Kidney glomerular epithelial cell (primary cell): ENCODE measurements around the gene HLA-A.
A peak's percentile ranks its signal among the peaks of the same experiment; 100 is the strongest.
"Not testable (repeated sequence)": the region's sequence is repeated elsewhere in the genome, so short reads cannot be mapped to it uniquely, and the experiment has no call there.

Experiments
- DNase-seq: peaks from one replicate; lab custom pipeline; 2025; lab: John Stamatoyannopoulos, UW

HLA-A gene

GRCh38 chr6:29961966-29962365 is 19.6 kb downstream of the HLA-A start:
- no peak for DNase-seq

DNA sequence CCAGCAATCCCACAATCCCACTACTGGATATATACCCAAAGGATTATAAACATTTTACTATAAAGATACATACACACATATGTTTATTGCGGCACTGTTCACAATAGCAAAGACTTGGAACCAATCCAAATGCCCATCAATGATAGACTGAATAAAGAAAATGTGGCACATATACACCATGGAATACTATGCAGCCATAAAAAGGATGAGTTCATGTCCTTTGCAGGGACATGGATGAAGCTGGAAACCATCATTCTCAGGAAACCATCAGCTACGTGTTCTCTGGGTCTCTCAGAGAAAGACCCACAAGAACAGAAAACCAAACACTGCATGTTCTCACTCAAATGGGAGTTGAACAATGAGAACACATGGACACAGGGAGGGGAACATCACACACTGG is 21.4 kb downstream of the HLA-A start:
- DNase-seq, result not testable (repeated sequence)

GRCh38 chr6:29964518-29964886 is 22.2 kb downstream of the HLA-A start:
- DNase-seq, result no peak

DNA sequence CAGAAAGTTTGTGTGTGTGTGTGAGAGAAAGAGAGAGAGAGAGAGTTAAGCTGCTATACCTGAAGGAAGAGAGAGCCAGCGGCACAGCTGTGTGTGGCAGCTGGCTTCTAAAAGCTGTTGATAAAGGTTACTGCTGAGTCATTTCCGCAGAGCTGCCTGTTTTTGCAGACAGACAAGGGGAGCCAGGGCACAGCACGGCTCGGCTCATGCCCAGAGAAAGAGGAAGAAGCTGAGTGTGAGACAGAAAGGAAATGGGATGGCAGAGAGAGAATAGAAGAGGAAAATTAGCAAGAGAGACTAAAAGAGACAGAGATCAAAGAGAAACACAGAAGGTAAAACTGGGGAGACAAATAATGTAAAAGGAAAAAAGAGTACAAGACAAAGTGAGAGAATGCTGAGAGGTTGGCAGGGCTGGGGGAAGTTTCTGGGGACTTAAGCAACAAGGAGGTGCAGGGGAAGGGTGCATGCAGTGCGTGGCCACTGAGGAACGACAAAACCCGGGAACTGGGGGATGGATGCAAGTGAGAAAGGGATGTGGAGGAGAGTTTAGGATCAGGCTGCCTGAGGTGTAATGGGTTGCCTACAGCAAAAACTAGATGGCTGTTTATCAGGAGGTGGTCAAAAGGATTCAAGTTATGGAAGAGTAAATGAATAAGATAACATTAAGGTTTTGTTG is 22.7 kb downstream of the HLA-A start:
- DNase-seq, result peak; percentile 71

- no peak for DNase-seq
Observed at GRCh38 chr6:29965563-29965872, 23.2 kb downstream of the HLA-A start.

- DNase-seq, result peak; percentile 81
Observed at GRCh38 chr6:29965873-29966601, 23.7 kb downstream of the HLA-A start.

GRCh38 chr6:29967379-29968010 is 25.2 kb downstream of the HLA-A start:
- no peak for DNase-seq

- DNase-seq, result peak; percentile 60
Observed at GRCh38 chr6:29968130-29968529, 25.8 kb downstream of the HLA-A start.

DNA sequence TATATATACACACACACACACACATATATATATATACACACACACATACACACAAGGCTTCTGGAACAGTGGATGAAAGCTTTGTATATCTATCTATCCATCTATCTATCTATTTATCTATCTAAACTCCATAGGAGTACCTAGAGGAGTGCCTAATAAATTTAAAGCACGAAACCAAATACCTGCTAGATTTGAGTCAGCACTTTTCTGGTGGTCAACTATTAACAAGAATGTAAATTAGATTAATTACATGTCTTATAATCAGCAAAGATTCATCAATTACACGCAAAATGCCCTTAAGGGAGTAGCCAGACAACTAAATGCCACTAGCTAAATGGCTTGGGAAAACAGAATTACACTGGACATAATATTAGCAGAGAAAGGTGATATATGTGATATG is 26.6 kb downstream of the HLA-A start:
- DNase-seq, result no peak

DNA sequence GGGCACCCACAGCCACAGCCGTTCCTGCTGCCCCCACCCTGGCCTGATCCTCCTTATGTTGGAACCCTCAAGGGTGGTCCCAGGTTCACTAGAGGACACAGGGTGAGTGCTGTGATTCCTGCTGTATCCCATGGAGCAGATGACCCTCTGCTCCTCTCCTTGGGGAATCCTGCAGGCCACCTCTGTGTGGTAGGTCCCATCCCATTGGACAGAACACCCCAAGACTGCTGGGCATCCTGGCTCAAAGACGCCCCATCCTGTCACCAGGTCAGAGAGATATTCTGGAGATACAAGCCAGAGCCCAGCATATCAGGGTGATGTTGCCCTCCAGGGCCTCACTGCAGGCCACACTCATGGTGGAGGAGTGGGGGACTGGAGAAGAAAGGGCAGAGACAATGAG is 28.4 kb downstream of the HLA-A start:
- DNase-seq, result no peak

DNA sequence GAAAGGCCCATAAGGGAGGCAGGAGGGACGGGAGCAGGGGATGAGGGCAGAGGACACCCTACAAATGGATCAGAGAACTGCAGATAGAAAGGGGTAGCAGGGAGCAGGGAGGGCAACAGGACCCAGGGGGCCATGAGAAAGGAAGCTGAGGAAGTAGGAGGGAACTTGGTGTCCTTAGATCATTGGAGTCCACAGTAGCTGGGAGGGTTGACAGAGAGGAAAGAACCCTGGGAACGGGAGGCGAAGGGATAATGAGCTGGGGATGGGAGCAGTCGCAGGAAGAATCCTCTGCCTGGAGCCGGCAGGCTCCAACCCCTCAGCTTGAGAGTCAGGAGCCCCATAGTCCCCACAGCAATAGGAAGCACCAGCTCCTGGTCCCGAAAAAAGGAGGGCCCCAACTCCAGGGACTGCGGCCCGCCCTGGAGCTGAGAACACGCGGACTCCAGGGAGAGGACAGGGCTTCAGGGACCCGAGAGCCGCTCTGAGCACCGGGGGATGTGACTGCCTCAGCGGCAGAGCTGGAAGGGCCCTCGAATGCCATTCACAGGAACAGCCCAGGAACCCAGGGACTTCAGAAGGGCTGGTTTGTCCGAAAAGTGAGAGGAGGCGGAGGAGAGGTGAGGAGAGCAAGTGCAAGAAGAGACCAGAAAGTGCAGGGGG is 32.7 kb downstream of the HLA-A start:
- DNase-seq, result no peak

GRCh38 chr6:29975561-29975907 is 33.2 kb downstream of the HLA-A start:
- no peak for DNase-seq

DNA sequence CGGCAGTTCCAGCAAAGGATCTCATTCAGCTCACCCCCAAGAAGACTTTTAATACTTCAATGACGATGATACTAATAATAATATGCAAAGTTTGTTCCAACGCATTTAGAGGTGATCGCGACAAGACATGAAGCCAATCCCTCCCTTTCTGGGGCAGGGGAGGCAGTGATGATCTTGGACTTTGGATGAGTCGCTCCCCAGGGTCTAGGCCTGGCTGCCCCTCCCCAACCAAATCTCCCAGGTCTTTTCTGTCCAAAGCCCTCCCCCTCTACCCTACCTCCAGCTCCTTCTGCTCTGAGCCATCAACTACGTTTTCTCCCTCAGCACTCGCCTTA is 33.9 kb downstream of the HLA-A start:
- no peak for DNase-seq

DNA sequence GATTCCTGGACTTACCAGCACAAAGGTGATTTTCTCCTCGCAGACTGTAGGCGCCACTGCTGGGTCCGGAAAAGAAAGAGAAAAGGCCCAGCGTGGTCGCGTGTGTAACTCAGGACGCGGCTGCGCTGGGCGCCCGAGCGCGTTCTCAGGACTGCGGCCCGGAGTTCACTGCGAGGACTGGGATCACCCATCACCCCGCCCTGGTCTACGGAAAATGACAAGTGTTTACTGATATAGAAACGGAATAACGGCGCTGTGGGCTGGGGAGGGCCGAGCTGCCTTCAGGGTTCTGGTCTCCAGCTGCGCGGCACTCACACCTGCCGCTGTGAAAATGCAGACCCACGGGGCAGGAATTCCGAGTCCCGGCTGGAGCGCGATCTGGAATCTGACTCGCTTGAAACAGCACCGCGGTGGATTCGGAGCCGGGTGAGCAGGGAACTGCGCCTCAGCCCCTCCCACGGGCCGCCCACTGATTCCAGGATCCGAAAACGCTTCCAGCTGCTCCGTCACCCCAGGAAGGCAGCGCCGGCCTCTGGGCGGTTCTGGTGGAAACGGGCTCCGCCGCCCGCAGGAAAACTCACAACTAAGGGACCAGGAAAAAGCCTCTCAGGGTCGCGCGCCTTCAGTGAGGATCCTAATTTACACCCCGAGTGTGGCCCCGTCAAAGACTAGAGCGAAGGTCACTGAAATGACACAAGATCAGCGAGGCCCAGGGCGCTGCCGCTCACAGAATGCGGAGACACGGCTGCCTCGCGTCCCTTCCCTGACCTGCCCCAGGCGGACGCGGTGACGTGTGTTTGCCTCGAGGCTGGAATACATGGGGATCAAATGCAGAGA is 34.5 kb downstream of the HLA-A start:
- DNase-seq, result peak; percentile 54

DNA sequence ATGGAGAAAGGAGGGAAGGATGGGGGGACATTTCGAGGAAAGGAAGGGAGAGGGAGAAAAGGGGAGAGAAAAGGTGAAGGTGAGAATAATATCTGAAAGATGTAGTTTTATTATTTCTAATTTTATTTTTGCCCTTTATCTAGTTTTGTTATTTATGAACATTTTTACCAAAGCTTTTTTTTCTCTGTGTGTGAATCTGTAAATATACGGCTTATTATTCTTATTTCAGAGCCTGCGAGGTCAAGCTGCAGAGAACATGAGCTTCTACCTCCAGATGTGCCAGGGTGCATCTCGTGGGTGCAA is 35.0 kb downstream of the HLA-A start:
- no peak for DNase-seq

GRCh38 chr6:29980013-29980412 is 37.7 kb downstream of the HLA-A start:
- not testable (repeated sequence) for DNase-seq

DNA sequence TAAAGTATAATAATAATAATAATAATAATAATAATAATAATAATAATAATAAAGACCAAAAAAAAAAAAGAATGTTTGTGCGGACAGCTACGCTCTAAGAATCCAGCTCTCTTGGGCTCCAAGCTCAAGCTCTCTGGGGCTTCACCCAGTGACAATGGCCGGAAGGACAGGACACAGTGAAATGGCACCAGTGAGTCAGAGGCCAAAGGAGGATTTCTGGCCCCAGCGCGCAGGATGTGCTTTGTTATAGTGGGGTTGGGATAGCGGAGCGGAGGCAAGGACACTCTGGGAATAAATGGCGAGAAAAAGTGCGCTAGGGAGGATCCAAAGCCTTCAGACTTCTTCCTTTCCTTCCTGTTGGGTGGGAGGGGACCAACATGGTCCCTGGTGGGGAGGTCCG is 38.2 kb downstream of the HLA-A start:
- no peak for DNase-seq

DNA sequence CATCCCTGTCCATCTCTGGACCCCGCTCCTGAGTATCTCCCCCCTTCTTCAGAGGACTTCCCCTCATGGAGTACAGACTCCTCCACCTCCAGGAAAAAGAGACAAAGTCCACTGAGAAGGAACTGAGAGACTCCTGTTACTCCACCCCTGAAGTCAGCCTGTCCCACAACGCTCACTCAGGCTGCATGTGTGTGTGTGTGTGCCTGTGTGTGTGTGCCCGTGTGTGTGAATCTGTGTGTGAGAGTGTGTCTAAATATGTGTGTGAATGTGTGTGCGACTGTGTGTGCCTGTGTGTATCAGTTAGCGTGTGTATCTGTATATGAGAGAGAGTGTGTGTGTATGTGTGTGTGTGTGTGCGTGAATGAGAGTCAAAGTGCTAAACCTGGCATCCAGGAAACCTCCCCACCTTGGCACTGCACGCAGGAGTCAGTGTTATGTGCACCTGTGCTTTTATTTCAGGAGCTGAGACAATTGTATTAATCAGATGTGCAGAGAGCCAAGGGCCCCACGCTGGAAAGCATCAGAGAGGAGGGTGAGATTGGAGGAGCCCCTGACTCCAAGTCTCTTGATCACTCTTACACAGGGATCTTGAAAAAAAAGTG is 39.0 kb downstream of the HLA-A start:
- no peak for DNase-seq

GRCh38 chr6:29982097-29982496 is 39.8 kb downstream of the HLA-A start:
- no peak for DNase-seq

GRCh38 chr6:29984232-29984631 is 41.9 kb downstream of the HLA-A start:
- no peak for DNase-seq

- no peak for DNase-seq
Observed at GRCh38 chr6:29984992-29985391, 42.7 kb downstream of the HLA-A start.

DNA sequence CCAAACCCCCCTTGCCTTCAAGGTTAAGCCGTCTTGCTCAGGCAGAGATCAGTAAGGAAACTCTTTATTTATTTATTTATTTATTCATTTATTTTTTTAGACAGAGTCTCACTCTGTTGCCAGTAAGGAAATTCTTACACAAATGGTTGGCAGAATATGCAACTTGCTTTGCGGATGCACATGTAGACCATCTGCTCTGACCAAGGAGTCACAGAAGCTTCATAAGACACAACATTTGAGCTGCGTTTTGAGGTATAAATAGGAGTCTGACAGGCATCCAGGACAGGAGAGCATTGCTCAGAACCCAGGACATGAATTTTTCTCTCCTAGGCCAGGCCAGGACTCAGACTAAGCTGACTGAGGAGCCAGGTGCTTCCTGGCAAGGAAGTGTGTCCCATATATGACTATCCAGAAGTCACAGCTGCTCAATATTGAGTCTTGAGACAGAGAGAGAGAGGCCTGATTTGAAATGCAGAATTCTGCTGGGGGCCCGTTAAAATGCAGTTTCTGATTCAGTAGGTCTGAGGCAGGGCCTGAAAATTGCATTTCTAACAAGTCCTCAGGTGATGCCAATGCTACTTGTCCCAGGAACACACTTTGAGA is 43.9 kb downstream of the HLA-A start:
- no peak for DNase-seq
